ENCODE data around the gene VCAM1.

Gene VCAM1

DNA sequence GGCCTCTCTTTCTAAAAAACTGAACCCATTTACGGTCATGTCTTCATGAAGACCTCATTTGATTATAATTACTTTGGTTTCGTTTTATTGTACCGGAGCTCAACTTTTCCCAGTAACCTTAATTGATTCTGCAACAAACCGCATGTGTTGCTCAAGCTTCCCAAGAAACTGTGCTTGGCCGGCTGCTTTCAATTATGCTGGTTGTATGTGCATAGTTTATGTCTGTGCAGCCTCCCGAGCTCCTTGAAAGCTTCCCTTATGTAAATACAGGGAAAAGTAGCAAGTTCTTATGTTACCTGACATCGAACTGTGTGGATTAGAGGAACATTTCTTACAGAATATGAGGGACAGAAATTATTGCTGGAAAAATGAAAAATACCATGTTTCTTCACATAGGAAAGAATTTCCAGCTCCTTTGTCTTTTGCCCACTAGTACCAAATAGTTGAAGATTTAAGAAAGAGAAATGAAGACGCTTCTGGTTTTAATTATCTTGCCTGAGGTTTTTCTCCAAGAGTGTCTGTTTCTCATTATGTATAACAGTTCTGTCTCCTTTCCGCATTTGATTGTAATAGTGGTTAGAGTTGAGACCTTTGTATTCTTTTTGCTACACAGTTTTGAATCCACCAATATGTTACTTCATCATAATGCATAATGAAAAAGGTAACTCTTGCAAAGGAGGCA lies 2.1 kb downstream of the VCAM1 start:
- FAIRE-seq, result no peak
- TF ChIP-seq TAF1 (IDR thresholded peaks at IDR 0.05; ENCODE audit: low read depth, low read length), result no peak
- TF ChIP-seq POLR2AphosphoS5 (IDR thresholded peaks at IDR 0.05; ENCODE audit: low read depth, low read length), result no peak
- no peak for TF ChIP-seq SPI1 (IDR thresholded peaks at IDR 0.05; ENCODE audit: low read depth, low read length)
- no peak for TF ChIP-seq POLR2A (IDR thresholded peaks at IDR 0.05; ENCODE audit: low read depth, low read length)
- no peak for TF ChIP-seq POU2F2 (IDR thresholded peaks at IDR 0.05; ENCODE audit: low read depth, low read length)
- no peak for TF ChIP-seq PAX5 (IDR thresholded peaks at IDR 0.05; ENCODE audit: insufficient read depth, low read length, severe bottlenecking)
- no peak for DNase-seq (ENCODE audit: insufficient read length, low spot score)

GRCh38 chr1:100722221-100722620 lies 2.7 kb downstream of the VCAM1 start:
- FAIRE-seq (no peak), DNase-seq (ENCODE audit: insufficient read length, low spot score) (no peak)
- TF ChIP-seq POLR2AphosphoS5 (IDR thresholded peaks at IDR 0.05; ENCODE audit: low read depth, low read length), result no peak
- no peak for TF ChIP-seq POU2F2 (IDR thresholded peaks at IDR 0.05; ENCODE audit: low read depth, low read length)
- no peak for TF ChIP-seq PAX5 (IDR thresholded peaks at IDR 0.05; ENCODE audit: insufficient read depth, low read length, severe bottlenecking)
- TF ChIP-seq POLR2A (IDR thresholded peaks at IDR 0.05; ENCODE audit: low read depth, low read length), result no peak
- no peak for TF ChIP-seq TAF1 (IDR thresholded peaks at IDR 0.05; ENCODE audit: low read depth, low read length)
- TF ChIP-seq SPI1 (IDR thresholded peaks at IDR 0.05; ENCODE audit: low read depth, low read length), result no peak

- no peak for TF ChIP-seq PAX5 (IDR thresholded peaks at IDR 0.05; ENCODE audit: insufficient read depth, low read length, severe bottlenecking)
- no peak for TF ChIP-seq SPI1 (IDR thresholded peaks at IDR 0.05; ENCODE audit: low read depth, low read length)
- TF ChIP-seq POLR2AphosphoS5 (IDR thresholded peaks at IDR 0.05; ENCODE audit: low read depth, low read length), result no peak
- TF ChIP-seq POLR2A (IDR thresholded peaks at IDR 0.05; ENCODE audit: low read depth, low read length), result no peak
- TF ChIP-seq POU2F2 (IDR thresholded peaks at IDR 0.05; ENCODE audit: low read depth, low read length), result no peak
- TF ChIP-seq TAF1 (IDR thresholded peaks at IDR 0.05; ENCODE audit: low read depth, low read length), result no peak
- no peak for FAIRE-seq
Measured at GRCh38 chr1:100724281-100724680, 4.7 kb downstream of the VCAM1 start.

DNA sequence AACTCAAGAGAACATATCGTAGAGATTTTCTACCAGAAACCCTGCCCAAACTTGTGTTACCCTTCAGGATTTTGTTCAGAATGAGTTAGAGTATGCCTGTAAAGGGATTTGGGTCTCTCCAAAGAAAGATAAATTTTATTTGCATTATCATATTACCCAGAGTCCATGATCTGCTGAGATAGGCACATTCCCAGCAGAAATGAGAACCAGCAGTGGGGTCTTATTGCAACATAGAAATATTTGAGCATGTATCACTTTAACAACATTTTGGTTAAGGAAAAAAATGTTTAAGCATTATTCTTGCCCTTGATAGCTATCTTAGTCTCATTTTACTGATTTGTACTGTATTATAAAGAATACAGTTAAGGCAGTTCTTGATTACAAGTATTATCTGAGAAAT lies 10.6 kb downstream of the VCAM1 start:
- no peak for FAIRE-seq
- DNase-seq (ENCODE audit: insufficient read length, low spot score), result no peak
- no peak for TF ChIP-seq POU2F2 (IDR thresholded peaks at IDR 0.05; ENCODE audit: low read depth, low read length)
- no peak for TF ChIP-seq TAF1 (IDR thresholded peaks at IDR 0.05; ENCODE audit: low read depth, low read length)
- no peak for TF ChIP-seq POLR2AphosphoS5 (IDR thresholded peaks at IDR 0.05; ENCODE audit: low read depth, low read length)

More at GRCh38 chr1:100724281-100724680, 4.7 kb downstream of the VCAM1 start:
- DNase-seq (ENCODE audit: insufficient read length, low spot score), result no peak

GRCh38 chr1:100731309-100731708 lies 11.8 kb downstream of the VCAM1 start:
- FAIRE-seq, result peak; percentile 26
- no peak for TF ChIP-seq POLR2A (IDR thresholded peaks at IDR 0.05; ENCODE audit: low read depth, low read length)
- no peak for TF ChIP-seq POU2F2 (IDR thresholded peaks at IDR 0.05; ENCODE audit: low read depth, low read length)
- no peak for TF ChIP-seq PAX5 (IDR thresholded peaks at IDR 0.05; ENCODE audit: insufficient read depth, low read length, severe bottlenecking)
- DNase-seq (ENCODE audit: insufficient read length, low spot score), result no peak

- FAIRE-seq, result no peak
- no peak for DNase-seq (ENCODE audit: insufficient read length, low spot score)
Measured at GRCh38 chr1:100731758-100732157, 12.2 kb downstream of the VCAM1 start.

GRCh38 chr1:100734676-100735075 lies 15.1 kb downstream of the VCAM1 start:
- no peak for DNase-seq (ENCODE audit: insufficient read length, low spot score)
- FAIRE-seq, result no peak
- TF ChIP-seq POLR2A (IDR thresholded peaks at IDR 0.05; ENCODE audit: low read depth, low read length), result no peak

More at GRCh38 chr1:100731758-100732157, 12.2 kb downstream of the VCAM1 start:
- TF ChIP-seq SPI1 (IDR thresholded peaks at IDR 0.05; ENCODE audit: low read depth, low read length) (no peak), POU2F2 (IDR thresholded peaks at IDR 0.05; ENCODE audit: low read depth, low read length) (no peak)

DNA sequence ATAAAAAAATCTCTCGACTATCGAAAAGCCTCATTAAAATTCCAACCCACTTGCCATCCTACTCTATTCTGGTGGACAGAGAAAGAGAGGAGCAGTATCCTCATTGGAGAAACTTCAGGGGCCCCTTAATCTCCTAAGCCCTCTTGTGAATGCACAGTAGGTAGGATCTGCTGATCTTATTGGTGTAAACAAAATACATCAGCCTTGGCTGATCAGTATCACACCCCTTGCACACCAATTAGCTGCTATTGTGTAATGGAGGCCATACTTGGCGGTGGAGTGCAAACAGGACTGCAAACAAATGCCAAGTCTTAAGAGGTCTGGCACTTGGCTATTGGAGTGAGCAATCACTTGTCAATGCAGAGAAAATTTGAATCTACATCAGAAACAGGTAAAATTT lies 15.7 kb downstream of the VCAM1 start:
- no peak for FAIRE-seq
- TF ChIP-seq POLR2A (IDR thresholded peaks at IDR 0.05; ENCODE audit: low read depth, low read length) (no peak), POLR2AphosphoS5 (IDR thresholded peaks at IDR 0.05; ENCODE audit: low read depth, low read length) (no peak), TAF1 (IDR thresholded peaks at IDR 0.05; ENCODE audit: low read depth, low read length) (no peak), SPI1 (IDR thresholded peaks at IDR 0.05; ENCODE audit: low read depth, low read length) (no peak), PAX5 (IDR thresholded peaks at IDR 0.05; ENCODE audit: insufficient read depth, low read length, severe bottlenecking) (no peak), POU2F2 (IDR thresholded peaks at IDR 0.05; ENCODE audit: low read depth, low read length) (no peak)
- DNase-seq (ENCODE audit: insufficient read length, low spot score), result no peak

DNA sequence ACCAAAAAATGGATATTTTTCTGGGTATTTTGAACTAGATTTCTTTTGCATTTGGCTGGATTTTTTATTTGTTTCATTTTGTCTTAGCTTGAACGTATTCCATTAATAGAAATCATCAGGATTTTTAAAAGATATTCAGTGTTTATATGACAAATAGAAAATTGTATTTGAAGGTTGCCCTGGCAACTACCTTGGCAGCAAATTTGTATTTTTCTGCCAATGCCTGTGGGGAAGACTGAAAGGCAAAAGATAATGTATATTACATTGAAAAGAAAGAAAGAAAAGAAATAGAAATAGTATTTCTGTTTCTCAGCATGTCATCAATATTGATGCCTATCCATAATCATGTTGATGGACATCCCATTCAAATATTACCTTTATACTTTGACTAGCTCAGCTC lies 16.8 kb downstream of the VCAM1 start:
- no peak for DNase-seq (ENCODE audit: insufficient read length, low spot score)
- FAIRE-seq, result no peak
- no peak for TF ChIP-seq TAF1 (IDR thresholded peaks at IDR 0.05; ENCODE audit: low read depth, low read length)
- TF ChIP-seq POU2F2 (IDR thresholded peaks at IDR 0.05; ENCODE audit: low read depth, low read length), result no peak
- no peak for TF ChIP-seq POLR2AphosphoS5 (IDR thresholded peaks at IDR 0.05; ENCODE audit: low read depth, low read length)
- TF ChIP-seq POLR2A (IDR thresholded peaks at IDR 0.05; ENCODE audit: low read depth, low read length), result no peak
- TF ChIP-seq SPI1 (IDR thresholded peaks at IDR 0.05; ENCODE audit: low read depth, low read length), result no peak
- TF ChIP-seq PAX5 (IDR thresholded peaks at IDR 0.05; ENCODE audit: insufficient read depth, low read length, severe bottlenecking), result no peak

DNA sequence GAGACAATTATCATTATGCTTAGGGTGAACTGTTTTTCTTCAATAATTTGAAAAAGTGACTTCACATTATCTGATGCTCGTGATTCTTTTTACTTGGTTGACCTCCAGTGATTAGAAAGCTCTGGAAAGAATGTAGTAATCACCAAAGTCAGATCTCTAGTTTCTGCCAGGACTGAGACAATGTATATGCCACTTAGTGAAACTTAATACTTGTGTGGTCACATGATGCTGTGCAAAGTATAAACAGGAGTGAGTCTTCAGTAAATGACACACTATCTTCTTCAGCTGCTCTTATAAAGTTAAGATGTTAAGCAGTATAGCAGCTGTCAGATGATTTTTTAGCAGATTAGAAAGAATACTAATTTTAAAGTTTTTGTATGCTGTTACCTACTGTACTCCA lies 17.2 kb downstream of the VCAM1 start:
- no peak for DNase-seq (ENCODE audit: insufficient read length, low spot score)
- TF ChIP-seq POU2F2 (IDR thresholded peaks at IDR 0.05; ENCODE audit: low read depth, low read length) (no peak), POLR2A (IDR thresholded peaks at IDR 0.05; ENCODE audit: low read depth, low read length) (no peak)
- FAIRE-seq, result no peak

- DNase-seq (ENCODE audit: insufficient read length, low spot score), result no peak
- no peak for FAIRE-seq
- TF ChIP-seq TAF1 (IDR thresholded peaks at IDR 0.05; ENCODE audit: low read depth, low read length) (no peak), PAX5 (IDR thresholded peaks at IDR 0.05; ENCODE audit: insufficient read depth, low read length, severe bottlenecking) (no peak), SPI1 (IDR thresholded peaks at IDR 0.05; ENCODE audit: low read depth, low read length) (no peak), POLR2A (IDR thresholded peaks at IDR 0.05; ENCODE audit: low read depth, low read length) (no peak), POLR2AphosphoS5 (IDR thresholded peaks at IDR 0.05; ENCODE audit: low read depth, low read length) (no peak), POU2F2 (IDR thresholded peaks at IDR 0.05; ENCODE audit: low read depth, low read length) (no peak)
Measured at GRCh38 chr1:100746542-100746932, 27.0 kb downstream of the VCAM1 start.

Measured in GM12891 (cell line).